ENCODE results near the gene HOXA9. TPM values are rescaled to one million over a fixed set of nuclear protein-coding genes. Genes with fewer than 3 reads are reported as not detected.
A peak's percentile ranks its signal among the peaks of the same experiment; 100 is the strongest.

The HOXA9 gene
- polyA plus RNA-seq, 4 donors, result 0.28 to 74.3 TPM; not detected in 2

DNA sequence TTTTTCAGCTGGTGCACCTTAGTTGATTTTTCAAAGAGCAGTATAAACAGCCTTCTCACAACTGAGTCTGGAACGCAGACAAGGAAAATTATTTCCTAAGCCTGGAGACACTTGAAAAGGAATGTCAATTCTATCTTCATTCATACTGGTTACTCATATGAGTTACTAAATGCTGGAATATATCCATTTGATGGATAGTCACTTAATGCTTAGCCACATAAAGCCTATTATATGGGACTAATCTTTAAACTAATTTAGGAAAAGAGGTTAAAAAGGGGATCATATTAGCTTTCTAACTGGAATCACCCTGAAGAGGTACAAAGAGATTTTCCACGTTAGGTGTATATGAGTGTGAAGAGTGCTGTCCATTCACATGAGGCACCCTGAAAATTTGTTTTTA, 33.1 kb downstream of the HOXA9 start:
- peak overlapping the region in 1 of 3 donors; percentile 61 for H3K27ac ChIP-seq (ENCODE audit: low read depth in 1 of 3, low read length in 2 of 3)
- H3K4me3 ChIP-seq (ENCODE audit: low read depth in 1 of 3, low read length in 3 of 3), result no peak overlapping the region
- H3K9me3 ChIP-seq (ENCODE audit: control insufficient read depth in 2 of 2, insufficient read depth in 1 of 2, low read depth in 1 of 2, low read length in 1 of 2), result no peaks in the 10 kb centered on the region
- DNase-seq, result no peak
- 71 to 79% (median 76%) methylated on average over 2 of the region's 2 CpGs for WGBS, 3 donors
- peaks cover 0 to 4% (median 0%) of the 10 kb centered on the region in 3 donors for H3K36me3 ChIP-seq (ENCODE audit: control insufficient read depth in 3 of 3, insufficient read depth in 2 of 3, low read depth in 1 of 3, low read length in 3 of 3)
- peaks cover 0 to 6% (median 0%) of the 10 kb centered on the region in 3 donors for H3K27me3 ChIP-seq (ENCODE audit: control insufficient read depth in 3 of 3, insufficient read depth in 3 of 3, low read length in 3 of 3)
- FAIRE-seq, result no peak
- H3K4me1 ChIP-seq (ENCODE audit: control insufficient read depth in 3 of 3, insufficient read depth in 2 of 3, low read depth in 1 of 3, low read length in 2 of 3), result peaks cover 0 to 59% (median 9%) of the 10 kb centered on the region in 3 donors

DNA sequence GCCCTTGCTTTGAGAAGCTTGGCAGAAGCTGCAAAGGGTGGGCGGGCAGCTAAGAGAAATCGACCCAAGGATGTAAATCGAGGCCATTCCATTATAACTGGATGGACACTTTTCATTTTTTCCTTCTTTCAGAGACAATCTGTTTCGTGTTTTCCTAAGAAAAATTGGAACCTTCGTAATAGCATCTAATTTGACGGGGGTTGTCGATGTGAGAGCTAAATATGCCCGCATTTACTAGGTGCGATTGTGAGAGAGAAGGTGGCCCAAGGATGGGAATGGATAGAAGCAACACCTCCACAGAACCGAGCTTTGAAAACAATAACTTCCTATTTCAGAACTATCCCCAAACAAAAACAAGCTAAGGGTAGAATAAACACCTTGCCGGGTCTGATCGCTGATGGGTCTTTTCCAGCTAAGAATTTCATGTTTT, 33.9 kb downstream of the HOXA9 start:
- 44 to 52% (median 46%) methylated on average over 12 of the region's 12 CpGs for WGBS, 3 donors
- no peak for FAIRE-seq
- no peak for DNase-seq
- Histone ChIP-seq H3K36me3 (ENCODE audit: control insufficient read depth in 3 of 3, insufficient read depth in 2 of 3, low read depth in 1 of 3, low read length in 3 of 3) (peaks cover 0 to 4% (median 0%) of the 10 kb centered on the region in 3 donors), H3K27ac (ENCODE audit: low read depth in 1 of 3, low read length in 2 of 3) (peak overlapping the region; percentile 63 to 87 (median 85)), H3K9me3 (ENCODE audit: control insufficient read depth in 2 of 2, insufficient read depth in 1 of 2, low read depth in 1 of 2, low read length in 1 of 2) (no peaks in the 10 kb centered on the region), H3K27me3 (ENCODE audit: control insufficient read depth in 3 of 3, insufficient read depth in 3 of 3, low read length in 3 of 3) (peaks cover 0 to 6% (median 0%) of the 10 kb centered on the region in 3 donors), H3K4me1 (ENCODE audit: control insufficient read depth in 3 of 3, insufficient read depth in 2 of 3, low read depth in 1 of 3, low read length in 2 of 3) (peaks cover 0 to 54% (median 9%) of the 10 kb centered on the region in 3 donors), H3K4me3 (ENCODE audit: low read depth in 1 of 3, low read length in 3 of 3) (peak overlapping the region in 2 of 3 donors; percentile 70 to 85)

DNA sequence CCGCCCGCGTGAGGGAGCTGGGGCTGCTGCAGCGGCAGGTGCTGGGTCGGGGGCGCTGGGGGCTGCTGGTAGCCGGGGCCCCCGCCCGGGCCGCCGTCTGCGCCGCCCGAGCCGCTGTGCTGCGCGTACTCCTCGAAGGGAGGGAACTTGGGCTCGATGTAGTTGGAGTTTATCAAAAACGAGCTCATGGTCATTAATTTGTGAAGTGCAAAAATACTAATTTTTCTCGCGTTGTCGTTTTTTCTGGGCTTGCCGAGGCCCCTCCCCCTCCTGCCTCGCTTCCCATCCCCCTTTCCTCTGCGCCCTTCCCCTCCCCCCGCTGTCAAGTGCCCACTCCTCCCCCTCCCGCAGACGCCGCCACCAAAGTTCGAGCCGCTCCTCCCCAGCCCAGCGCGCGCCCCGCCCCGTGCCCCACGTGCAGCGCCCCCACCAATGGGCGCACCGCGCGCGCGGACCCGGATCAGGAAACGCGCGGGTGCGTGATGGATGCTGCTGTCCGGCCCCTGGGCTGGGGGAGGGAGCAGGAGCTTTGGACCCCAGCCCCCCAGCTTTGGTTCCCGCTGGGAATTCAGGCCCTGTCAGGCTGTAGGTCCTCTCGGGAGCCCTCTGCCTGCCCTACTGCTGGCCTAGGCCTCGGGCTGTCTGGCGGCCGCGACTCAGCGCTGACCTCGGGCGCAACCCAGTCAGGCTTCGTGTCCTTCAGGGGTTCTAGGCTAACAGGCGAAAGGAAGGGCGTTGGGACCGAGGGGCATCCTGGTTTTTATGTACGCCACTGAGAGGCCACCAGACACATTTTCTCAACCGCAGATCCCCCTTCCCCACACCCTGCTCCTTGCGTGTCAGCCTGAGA, 34.6 kb downstream of the HOXA9 start, which contains the start of gene HOXA4:
Gene HOXA4 (minus strand): TSS at position 218 of the 850 bp plus-strand sequence. CDS start 24 bp downstream, at position 194.
- FAIRE-seq (no peak), DNase-seq (peak; percentile 84 to 96)
- Histone ChIP-seq H3K36me3 (ENCODE audit: control insufficient read depth in 3 of 3, insufficient read depth in 2 of 3, low read depth in 1 of 3, low read length in 3 of 3) (peaks cover 0 to 4% (median 0%) of the 10 kb centered on the region in 3 donors), H3K27me3 (ENCODE audit: control insufficient read depth in 3 of 3, insufficient read depth in 3 of 3, low read length in 3 of 3) (peaks cover 0 to 6% (median 0%) of the 10 kb centered on the region in 3 donors), H3K9me3 (ENCODE audit: control insufficient read depth in 2 of 2, insufficient read depth in 1 of 2, low read depth in 1 of 2, low read length in 1 of 2) (no peaks in the 10 kb centered on the region), H3K4me3 (ENCODE audit: low read depth in 1 of 3, low read length in 3 of 3) (peak within 1 kb of the TSS; percentile 45 to 85 (median 70)), H3K27ac (ENCODE audit: low read depth in 1 of 3, low read length in 2 of 3) (peak within 1 kb of the TSS; percentile 63 to 87 (median 85)), H3K4me1 (ENCODE audit: control insufficient read depth in 3 of 3, insufficient read depth in 2 of 3, low read depth in 1 of 3, low read length in 2 of 3) (peaks cover 0 to 54% (median 11%) of the 10 kb centered on the region in 3 donors)
- whole genome bisulfite sequencing, 3 donors, result 4 to 14% (median 6%) methylated on average over 56 to 67 of the region's 67 CpGs

DNA sequence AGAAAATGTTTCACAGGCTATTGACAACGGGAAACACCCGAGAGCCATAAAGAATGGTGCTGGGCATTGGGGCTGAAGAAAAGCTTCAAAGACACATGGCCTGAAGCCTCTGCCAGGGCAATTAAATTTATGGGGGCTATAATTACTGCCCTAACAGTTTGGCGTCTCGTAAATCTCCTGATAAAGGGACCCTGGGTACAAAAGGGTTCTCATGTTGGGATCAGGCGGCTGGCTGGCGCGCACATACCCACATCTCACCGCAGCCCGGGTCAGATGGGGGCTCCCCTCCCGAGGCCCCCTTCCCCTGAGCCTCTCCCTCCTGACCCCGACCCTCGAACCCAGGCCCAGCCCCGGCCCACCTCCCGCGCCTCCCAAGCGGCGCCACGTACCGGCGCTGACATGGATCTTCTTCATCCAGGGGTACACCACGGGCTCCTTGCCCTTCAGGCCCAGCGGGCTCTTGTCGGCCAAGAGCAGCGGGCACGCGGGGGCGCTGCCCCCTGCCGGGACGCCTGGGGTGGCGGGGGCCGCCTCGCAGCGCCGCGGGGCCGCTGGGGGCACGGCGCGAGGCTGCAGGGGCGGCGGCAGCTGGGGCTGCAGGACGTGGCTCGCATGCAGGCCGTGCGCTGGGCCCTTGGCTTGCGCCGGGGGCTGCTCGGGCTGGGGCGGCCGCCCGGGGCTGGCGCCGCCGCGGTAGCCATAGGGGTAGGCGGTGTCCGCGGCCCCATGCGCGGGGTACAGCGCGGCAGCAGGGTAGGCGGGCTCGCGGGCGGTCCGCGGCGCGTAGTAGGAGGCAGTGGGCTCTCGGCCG, 35.4 kb downstream of the HOXA9 start:
- no peaks in the 10 kb centered on the region for H3K9me3 ChIP-seq (ENCODE audit: control insufficient read depth in 2 of 2, insufficient read depth in 1 of 2, low read depth in 1 of 2, low read length in 1 of 2)
- peaks cover 0 to 6% (median 0%) of the 10 kb centered on the region in 3 donors for H3K27me3 ChIP-seq (ENCODE audit: control insufficient read depth in 3 of 3, insufficient read depth in 3 of 3, low read length in 3 of 3)
- H3K4me3 ChIP-seq (ENCODE audit: low read depth in 1 of 3, low read length in 3 of 3), result peak overlapping the region; percentile 35 to 85 (median 70)
- DNase-seq (peak; percentile 68 to 80), FAIRE-seq (no peak)
- peaks cover 0 to 4% (median 0%) of the 10 kb centered on the region in 3 donors for H3K36me3 ChIP-seq (ENCODE audit: control insufficient read depth in 3 of 3, insufficient read depth in 2 of 3, low read depth in 1 of 3, low read length in 3 of 3)
- 9 to 21% (median 15%) methylated on average over 41 to 72 of the region's 72 CpGs for WGBS, 3 donors
- peak overlapping the region; percentile 30 to 78 (median 71) for H3K27ac ChIP-seq (ENCODE audit: low read depth in 1 of 3, low read length in 2 of 3)
- H3K4me1 ChIP-seq (ENCODE audit: control insufficient read depth in 3 of 3, insufficient read depth in 2 of 3, low read depth in 1 of 3, low read length in 2 of 3), result peaks cover 0 to 55% (median 11%) of the 10 kb centered on the region in 3 donors

DNA sequence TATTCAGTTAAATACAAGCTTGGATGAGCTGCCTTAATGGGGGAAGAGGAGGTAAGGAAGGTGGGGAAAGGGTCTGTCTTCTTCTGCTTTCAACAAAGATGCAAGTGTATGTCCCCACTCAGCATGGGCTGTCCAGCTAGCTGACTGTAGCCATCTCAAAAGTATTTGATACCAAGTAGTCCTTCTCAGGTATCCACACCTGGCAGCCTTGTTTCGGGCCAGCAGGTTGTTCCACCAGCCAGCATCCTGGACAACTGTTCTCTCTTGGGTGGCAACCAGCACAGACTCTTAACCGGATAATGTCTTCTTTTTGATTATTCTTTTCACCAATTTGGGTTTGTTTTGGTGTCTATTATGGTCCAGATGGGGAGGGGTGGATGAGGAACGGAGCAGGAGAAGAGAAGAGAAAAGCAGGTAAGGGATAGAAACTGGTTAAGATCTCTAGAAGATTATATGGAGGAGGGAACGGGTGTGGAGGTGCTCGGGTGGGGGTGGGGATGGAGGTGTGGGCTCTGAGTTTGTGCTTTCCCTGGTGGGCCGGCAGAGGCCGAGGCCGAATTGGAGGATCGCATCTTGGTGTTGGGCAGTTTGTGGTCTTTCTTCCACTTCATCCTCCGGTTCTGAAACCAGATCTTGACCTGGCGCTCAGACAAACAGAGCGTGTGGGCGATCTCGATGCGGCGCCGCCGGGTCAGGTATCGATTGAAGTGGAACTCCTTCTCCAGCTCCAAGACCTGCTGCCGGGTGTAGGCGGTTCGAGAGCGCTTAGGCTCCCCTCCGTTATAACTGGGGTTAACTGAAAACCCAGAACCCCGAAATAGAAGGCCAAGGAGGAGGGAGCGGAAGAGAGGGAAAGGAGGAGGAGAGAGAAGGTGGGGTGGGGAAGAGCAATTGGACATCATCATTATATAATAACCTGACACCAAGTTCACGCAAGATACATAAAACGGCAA, 36.3 kb downstream of the HOXA9 start:
- Histone ChIP-seq H3K4me1 (ENCODE audit: control insufficient read depth in 3 of 3, insufficient read depth in 2 of 3, low read depth in 1 of 3, low read length in 2 of 3) (peaks cover 2 to 53% (median 11%) of the 10 kb centered on the region in 3 donors), H3K27ac (ENCODE audit: low read depth in 1 of 3, low read length in 2 of 3) (peak overlapping the region in 2 of 3 donors; percentile 71 to 78), H3K36me3 (ENCODE audit: control insufficient read depth in 3 of 3, insufficient read depth in 2 of 3, low read depth in 1 of 3, low read length in 3 of 3) (peaks cover 0 to 13% (median 0%) of the 10 kb centered on the region in 3 donors), H3K27me3 (ENCODE audit: control insufficient read depth in 3 of 3, insufficient read depth in 3 of 3, low read length in 3 of 3) (peaks cover 0 to 6% (median 4%) of the 10 kb centered on the region in 3 donors), H3K9me3 (ENCODE audit: control insufficient read depth in 2 of 2, insufficient read depth in 1 of 2, low read depth in 1 of 2, low read length in 1 of 2) (no peaks in the 10 kb centered on the region), H3K4me3 (ENCODE audit: low read depth in 1 of 3, low read length in 3 of 3) (peak overlapping the region in 2 of 3 donors; percentile 60 to 70)
- no peak for DNase-seq
- FAIRE-seq, result no peak
- 15 to 46% (median 36%) methylated on average over 28 of the region's 28 CpGs for WGBS, 3 donors

DNA sequence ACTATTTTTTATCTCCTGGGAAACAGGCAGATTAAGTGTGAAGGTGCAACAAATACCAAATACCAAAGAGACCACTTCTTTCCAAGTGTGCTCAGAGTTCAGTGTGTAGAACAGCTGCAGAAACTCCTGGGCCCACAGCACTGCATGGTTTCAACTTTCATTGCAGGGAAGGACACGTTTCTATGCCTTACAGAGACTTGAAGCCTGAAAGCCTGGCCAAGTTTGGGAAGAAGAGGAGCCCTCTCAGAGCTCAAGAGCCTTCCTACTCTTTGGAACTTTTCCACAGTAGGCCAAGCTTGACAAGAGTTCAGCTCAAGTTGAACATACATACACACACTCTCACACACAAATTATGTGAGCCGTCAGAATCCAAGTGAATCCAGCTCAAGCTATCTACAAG, 37.3 kb downstream of the HOXA9 start:
- DNase-seq (peak in 1 of 2 donors; percentile 41), FAIRE-seq (no peak)
- Histone ChIP-seq H3K27ac (ENCODE audit: low read depth in 1 of 3, low read length in 2 of 3) (peak overlapping the region in 2 of 3 donors; percentile 30 to 71), H3K9me3 (ENCODE audit: control insufficient read depth in 2 of 2, insufficient read depth in 1 of 2, low read depth in 1 of 2, low read length in 1 of 2) (no peaks in the 10 kb centered on the region), H3K36me3 (ENCODE audit: control insufficient read depth in 3 of 3, insufficient read depth in 2 of 3, low read depth in 1 of 3, low read length in 3 of 3) (peaks cover 0 to 19% (median 0%) of the 10 kb centered on the region in 3 donors), H3K27me3 (ENCODE audit: control insufficient read depth in 3 of 3, insufficient read depth in 3 of 3, low read length in 3 of 3) (peaks cover 0 to 12% (median 0%) of the 10 kb centered on the region in 3 donors), H3K4me1 (ENCODE audit: control insufficient read depth in 3 of 3, insufficient read depth in 2 of 3, low read depth in 1 of 3, low read length in 2 of 3) (peaks cover 4 to 53% (median 6%) of the 10 kb centered on the region in 3 donors), H3K4me3 (ENCODE audit: low read depth in 1 of 3, low read length in 3 of 3) (no peak overlapping the region)
- 40 to 61% (median 51%) methylated on average over 2 of the region's 2 CpGs for WGBS, 3 donors

DNA sequence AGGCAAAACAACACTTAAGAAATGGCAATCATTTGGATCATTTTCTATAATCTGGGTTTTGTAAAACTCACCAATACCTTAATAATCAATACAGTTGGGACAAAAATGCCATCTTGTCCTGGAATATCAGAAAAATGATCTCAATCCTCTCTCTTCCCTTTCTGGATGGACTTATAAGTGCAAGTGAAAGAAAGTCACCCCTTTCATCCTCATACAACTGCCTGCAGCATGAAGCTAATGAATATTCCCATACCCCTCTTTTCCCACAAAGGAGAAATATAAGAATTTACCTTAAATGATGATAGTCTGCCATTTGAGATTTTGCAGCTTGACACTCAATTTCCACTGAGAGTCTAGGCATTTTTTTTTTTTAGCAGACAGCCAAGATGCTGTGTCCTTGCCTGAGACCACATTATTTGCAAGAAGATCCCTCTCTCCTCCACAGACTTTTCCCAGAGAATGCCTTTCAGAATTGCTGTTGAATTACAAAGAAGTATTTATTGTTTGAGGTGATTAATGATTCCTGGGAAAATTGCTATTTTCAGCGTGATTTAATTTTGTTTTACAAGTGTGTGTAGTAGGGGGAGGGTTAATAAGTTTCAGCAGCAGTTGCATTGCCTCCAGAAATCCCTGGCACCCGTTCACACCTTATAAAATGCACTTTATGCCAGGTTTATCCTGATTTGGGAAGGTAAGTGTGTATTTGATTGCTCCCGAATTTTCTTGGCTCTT, 38.6 kb downstream of the HOXA9 start:
- H3K4me1 ChIP-seq (ENCODE audit: control insufficient read depth in 3 of 3, insufficient read depth in 2 of 3, low read depth in 1 of 3, low read length in 2 of 3), result peaks cover 4 to 61% (median 6%) of the 10 kb centered on the region in 3 donors
- FAIRE-seq, result no peak

More for the DNA sequence above, 38.6 kb downstream of the HOXA9 start:
- WGBS, 3 donors, result 35 to 38% (median 38%) methylated on average over 3 of the region's 3 CpGs
- Histone ChIP-seq H3K9me3 (ENCODE audit: control insufficient read depth in 2 of 2, insufficient read depth in 1 of 2, low read depth in 1 of 2, low read length in 1 of 2) (no peaks in the 10 kb centered on the region), H3K36me3 (ENCODE audit: control insufficient read depth in 3 of 3, insufficient read depth in 2 of 3, low read depth in 1 of 3, low read length in 3 of 3) (peaks cover 0 to 28% (median 0%) of the 10 kb centered on the region in 3 donors), H3K4me3 (ENCODE audit: low read depth in 1 of 3, low read length in 3 of 3) (no peak overlapping the region), H3K27ac (ENCODE audit: low read depth in 1 of 3, low read length in 2 of 3) (peak overlapping the region in 2 of 3 donors; percentile 42 to 71), H3K27me3 (ENCODE audit: control insufficient read depth in 3 of 3, insufficient read depth in 3 of 3, low read length in 3 of 3) (peaks cover 0 to 12% (median 0%) of the 10 kb centered on the region in 3 donors)
- no peak for DNase-seq

All from small intestine (tissue), 7 donors.